Tongue (tissue), 2 donors: ENCODE measurements around the gene RPS2. TPM values are rescaled to one million over a fixed set of nuclear protein-coding genes. Genes with fewer than 3 reads are reported as not detected.
"Not testable (repeated sequence)": the region's sequence is repeated elsewhere in the genome, so short reads cannot be mapped to it uniquely, and the experiment has no call there.

Experiments
- DNase-seq: peaks from one replicate; pipeline ENCODE4 v3.0.0-alpha.2; 2015
- total RNA-seq: library from RNA; depleted of rRNA; stranded (reverse); fragments of >200 nt; gene quantifications from one replicate; pipeline ENCODE4 v1.2.3, GENCODE V29; 2014

RPS2 gene
- total RNA-seq, 1 donor from 2014 or later: 1,524 TPM

- DNase-seq: no peak
These were observed 23.2 kb downstream of the RPS2 start for GRCh38 chr16:1941162-1942046.

- no peak for DNase-seq
These were observed 24.1 kb downstream of the RPS2 start for GRCh38 chr16:1940273-1941161.

- not testable (repeated sequence) for DNase-seq
These were observed 24.8 kb downstream of the RPS2 start for GRCh38 chr16:1939833-1940232.

GRCh38 chr16:1938910-1939309 lies 25.7 kb downstream of the RPS2 start:
- DNase-seq: no peak

GRCh38 chr16:1938316-1938715 lies 26.3 kb downstream of the RPS2 start:
- DNase-seq: no peak

GRCh38 chr16:1936945-1937479 lies 27.6 kb downstream of the RPS2 start:
- no peak for DNase-seq

GRCh38 chr16:1933097-1933661 lies 31.4 kb downstream of the RPS2 start:
- DNase-seq: no peak

GRCh38 chr16:1932050-1933028 lies 32.3 kb downstream of the RPS2 start:
- DNase-seq: no peak

- DNase-seq: no peak
These were observed 34.3 kb downstream of the RPS2 start for GRCh38 chr16:1930338-1930720.

GRCh38 chr16:1929578-1930337 lies 34.9 kb downstream of the RPS2 start:
- peak; percentile 94 for DNase-seq

- DNase-seq: no peak
These were observed 35.5 kb downstream of the RPS2 start for GRCh38 chr16:1929105-1929504.

GRCh38 chr16:1926271-1926670 lies 38.4 kb downstream of the RPS2 start:
- DNase-seq: no peak

- no peak for DNase-seq
These were observed 40.5 kb downstream of the RPS2 start for GRCh38 chr16:1924095-1924494.

- peak; percentile 83 for DNase-seq
These were observed 41.2 kb downstream of the RPS2 start for GRCh38 chr16:1923299-1924034.

GRCh38 chr16:1922357-1922756 lies 42.3 kb downstream of the RPS2 start:
- no peak for DNase-seq

GRCh38 chr16:1920727-1921171 lies 43.9 kb downstream of the RPS2 start:
- no peak for DNase-seq

GRCh38 chr16:1920122-1920521 lies 44.5 kb downstream of the RPS2 start:
- DNase-seq: not testable (repeated sequence)

GRCh38 chr16:1919327-1919998 lies 45.2 kb downstream of the RPS2 start:
- DNase-seq: no peak
